ENCODE measurements around the gene IQCK. TPM values are rescaled to one million over a fixed set of nuclear protein-coding genes. Genes with fewer than 3 reads are reported as not detected.
A peak's percentile ranks its signal among the peaks of the same experiment; 100 is the strongest.

IQCK gene, protein sequence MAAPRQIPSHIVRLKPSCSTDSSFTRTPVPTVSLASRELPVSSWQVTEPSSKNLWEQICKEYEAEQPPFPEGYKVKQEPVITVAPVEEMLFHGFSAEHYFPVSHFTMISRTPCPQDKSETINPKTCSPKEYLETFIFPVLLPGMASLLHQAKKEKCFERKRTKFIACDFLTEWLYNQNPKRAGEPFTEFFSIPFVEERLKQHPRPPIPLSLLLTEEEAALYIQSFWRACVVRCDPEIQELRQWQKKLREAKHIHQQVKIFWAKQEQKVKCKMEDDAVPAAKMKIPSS
- total RNA-seq, result 10 to 100 TPM in 3 of 4 donors, 1 to 10 TPM in 1; 9.0 to 16.3 (median 14.5) TPM

- Histone ChIP-seq H3K27me3 (no peaks in the 10 kb centered on the region), H3K36me3 (peaks cover 0 to 18% of the 10 kb centered on the region in 2 donors), H3K4me1 (peaks cover 0 to 42% (median 10%) of the 10 kb centered on the region in 3 donors), H3K9me3 (no peaks in the 10 kb centered on the region), H3K4me3 (peak within 1 kb of the TSS; percentile 82 to 86), H3K27ac (peak within 1 kb of the TSS; percentile 67 to 91 (median 83))
- TF ChIP-seq POLR2A (IDR thresholded peaks at IDR 0.05) (peak; percentile 57), POLR2AphosphoS5 (IDR thresholded peaks at IDR 0.05) (peak; percentile 87), EP300 (IDR thresholded peaks at IDR 0.05) (no peak)
- TF ChIP-seq, protein P1, sequence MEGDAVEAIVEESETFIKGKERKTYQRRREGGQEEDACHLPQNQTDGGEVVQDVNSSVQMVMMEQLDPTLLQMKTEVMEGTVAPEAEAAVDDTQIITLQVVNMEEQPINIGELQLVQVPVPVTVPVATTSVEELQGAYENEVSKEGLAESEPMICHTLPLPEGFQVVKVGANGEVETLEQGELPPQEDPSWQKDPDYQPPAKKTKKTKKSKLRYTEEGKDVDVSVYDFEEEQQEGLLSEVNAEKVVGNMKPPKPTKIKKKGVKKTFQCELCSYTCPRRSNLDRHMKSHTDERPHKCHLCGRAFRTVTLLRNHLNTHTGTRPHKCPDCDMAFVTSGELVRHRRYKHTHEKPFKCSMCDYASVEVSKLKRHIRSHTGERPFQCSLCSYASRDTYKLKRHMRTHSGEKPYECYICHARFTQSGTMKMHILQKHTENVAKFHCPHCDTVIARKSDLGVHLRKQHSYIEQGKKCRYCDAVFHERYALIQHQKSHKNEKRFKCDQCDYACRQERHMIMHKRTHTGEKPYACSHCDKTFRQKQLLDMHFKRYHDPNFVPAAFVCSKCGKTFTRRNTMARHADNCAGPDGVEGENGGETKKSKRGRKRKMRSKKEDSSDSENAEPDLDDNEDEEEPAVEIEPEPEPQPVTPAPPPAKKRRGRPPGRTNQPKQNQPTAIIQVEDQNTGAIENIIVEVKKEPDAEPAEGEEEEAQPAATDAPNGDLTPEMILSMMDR (IDR thresholded peaks at IDR 0.05), result peak in 2 of 4 experiments; percentile 22 to 29
- WGBS, 2 donors (ENCODE audit: low coverage in 1 of 2), result no CpG with 5 or more reads among the region's 88 CpGs
- peak; percentile 97 for ATAC-seq
Observed at GRCh38 chr16:19717741-19718623, at the start of gene IQCK, which contains the start of gene KNOP1. Gene IQCK (plus strand): TSS chr16:19718271. CDS start chr16:19718307, 36 bp downstream. Gene KNOP1 (minus strand): TSS chr16:19718227. CDS start chr16:19715035, 3,192 bp downstream.

DNA sequence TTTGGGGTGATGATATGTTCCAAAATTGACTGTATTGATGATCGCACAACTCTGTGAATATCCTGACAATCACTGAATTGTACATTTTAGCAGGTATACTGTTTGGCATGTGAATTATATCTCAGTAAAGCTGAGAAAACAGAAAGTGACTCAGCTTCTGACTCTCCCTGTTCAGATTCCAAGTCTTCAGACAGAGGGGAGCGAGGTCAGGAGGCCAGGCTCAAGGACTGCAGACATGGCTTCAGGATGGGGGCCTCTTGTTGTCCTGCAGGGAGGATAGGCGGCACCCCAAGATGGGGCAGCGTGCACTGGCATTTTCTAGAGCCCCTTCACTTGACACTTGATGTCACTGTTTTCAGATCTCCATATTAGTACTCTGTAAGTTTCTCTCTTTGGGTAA lies 45.7 kb upstream of the IQCK start:
- TF ChIP-seq EP300 (IDR thresholded peaks at IDR 0.05) (no peak), POLR2A (IDR thresholded peaks at IDR 0.05) (no peak), POLR2AphosphoS5 (IDR thresholded peaks at IDR 0.05) (no peak)
- TF ChIP-seq, protein P1 (IDR thresholded peaks at IDR 0.05), result no peak
- H3K27ac ChIP-seq, result no peak overlapping the region
- peaks cover 0 to 87% of the 10 kb centered on the region in 2 donors for H3K36me3 ChIP-seq
- peaks cover 0 to 9% (median 3%) of the 10 kb centered on the region in 3 donors for H3K4me1 ChIP-seq
- no peaks in the 10 kb centered on the region for H3K27me3 ChIP-seq
- WGBS, 2 donors (ENCODE audit: low coverage in 1 of 2), result 92 to 93% methylated on average over 2 to 3 of the region's 4 CpGs
- no peaks in the 10 kb centered on the region for H3K9me3 ChIP-seq
- H3K4me3 ChIP-seq, result no peak overlapping the region
- ATAC-seq, result no peak

- Histone ChIP-seq H3K27me3 (no peaks in the 10 kb centered on the region), H3K9me3 (no peaks in the 10 kb centered on the region), H3K4me3 (no peak overlapping the region), H3K36me3 (peaks cover 0 to 87% of the 10 kb centered on the region in 2 donors), H3K27ac (no peak overlapping the region), H3K4me1 (no peaks in the 10 kb centered on the region)
- ATAC-seq, result no peak
- TF ChIP-seq, protein P1 (IDR thresholded peaks at IDR 0.05), result no peak
- no peak for TF ChIP-seq EP300 (IDR thresholded peaks at IDR 0.05)
- no peak for TF ChIP-seq POLR2AphosphoS5 (IDR thresholded peaks at IDR 0.05)
- TF ChIP-seq POLR2A (IDR thresholded peaks at IDR 0.05), result no peak
- 93 to 98% methylated on average over 4 to 5 of the region's 5 CpGs for WGBS, 2 donors (ENCODE audit: low coverage in 1 of 2)
Observed at GRCh38 chr16:19674485-19674884, 43.6 kb upstream of the IQCK start.

DNA sequence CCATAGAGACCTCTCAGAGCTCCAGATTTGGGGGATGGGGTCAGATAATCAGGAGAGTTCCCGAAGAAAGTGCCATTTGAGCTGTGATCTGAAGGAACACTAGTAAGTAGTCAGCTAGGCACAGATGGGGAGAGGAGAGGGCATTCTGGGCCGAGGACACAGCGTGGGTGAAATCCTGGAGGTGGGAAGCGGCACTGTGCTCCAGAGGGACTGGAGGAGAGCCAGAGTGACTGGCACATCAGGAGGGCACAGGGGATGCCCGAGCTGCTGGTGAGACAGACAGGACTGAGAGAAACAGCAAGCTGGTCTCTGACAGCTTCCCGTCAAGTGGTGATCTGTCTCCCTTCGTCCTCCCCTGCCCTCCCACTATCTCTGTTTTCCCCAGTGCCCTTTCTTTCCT lies 40.7 kb upstream of the IQCK start:
- Histone ChIP-seq H3K36me3 (peaks cover 0 to 87% of the 10 kb centered on the region in 2 donors), H3K27me3 (no peaks in the 10 kb centered on the region), H3K27ac (no peak overlapping the region), H3K4me1 (no peaks in the 10 kb centered on the region), H3K4me3 (no peak overlapping the region), H3K9me3 (no peaks in the 10 kb centered on the region)
- ATAC-seq, result no peak
- TF ChIP-seq, protein P1 (IDR thresholded peaks at IDR 0.05), result no peak
- TF ChIP-seq POLR2A (IDR thresholded peaks at IDR 0.05) (no peak), POLR2AphosphoS5 (IDR thresholded peaks at IDR 0.05) (no peak), EP300 (IDR thresholded peaks at IDR 0.05) (no peak)
- 74 to 86% methylated on average over 6 to 7 of the region's 7 CpGs for WGBS, 2 donors (ENCODE audit: low coverage in 1 of 2)
